HPDE6-E6E7 (cell line): ENCODE data around the gene TMEM178A.
"Not testable (repeated sequence)": the region's sequence is repeated elsewhere in the genome, so short reads cannot be mapped to it uniquely, and the experiment has no call there.

Experiments used
- DNase-seq: peaks from one replicate; pipeline ENCODE4 v3.0.0; 2011; ENCODE audit warnings: missing footprints; ENCODE audit errors: extremely low spot score

Gene TMEM178A

GRCh38 chr2:39665811-39666490 lies at the start of gene TMEM178A:
Gene TMEM178A (plus strand): TSS chr2:39665917. CDS start chr2:39665975, 58 bp downstream.
- no peak for DNase-seq

GRCh38 chr2:39618236-39618635 lies 47.5 kb upstream of the TMEM178A start:
- no peak for DNase-seq

- DNase-seq: no peak
These were observed 47.0 kb upstream of the TMEM178A start for GRCh38 chr2:39618736-39619135.

GRCh38 chr2:39620067-39620466 lies 45.6 kb upstream of the TMEM178A start:
- peak; percentile 52 for DNase-seq

- no peak for DNase-seq
These were observed 44.1 kb upstream of the TMEM178A start for GRCh38 chr2:39621596-39621995.

- DNase-seq: no peak
These were observed 42.9 kb upstream of the TMEM178A start for GRCh38 chr2:39622860-39623259.

GRCh38 chr2:39623917-39624316 lies 41.8 kb upstream of the TMEM178A start:
- no peak for DNase-seq

- no peak for DNase-seq
These were observed 40.4 kb upstream of the TMEM178A start for GRCh38 chr2:39625193-39625926.

GRCh38 chr2:39625927-39626270 lies 39.8 kb upstream of the TMEM178A start:
- no peak for DNase-seq

GRCh38 chr2:39628346-39628745 lies 37.4 kb upstream of the TMEM178A start:
- DNase-seq: not testable (repeated sequence)

- no peak for DNase-seq
These were observed 36.1 kb upstream of the TMEM178A start for GRCh38 chr2:39629646-39630045.

- DNase-seq: no peak
These were observed 34.5 kb upstream of the TMEM178A start for GRCh38 chr2:39631256-39631655.

GRCh38 chr2:39631718-39632117 lies 34.0 kb upstream of the TMEM178A start:
- DNase-seq: peak; percentile 9

- peak; percentile 7 for DNase-seq
These were observed 32.8 kb upstream of the TMEM178A start for GRCh38 chr2:39632876-39633275.

- DNase-seq: no peak
These were observed 29.4 kb upstream of the TMEM178A start for GRCh38 chr2:39636306-39636705.

- DNase-seq: no peak
These were observed 27.1 kb upstream of the TMEM178A start for GRCh38 chr2:39638581-39638980.

- no peak for DNase-seq
These were observed 25.6 kb upstream of the TMEM178A start for GRCh38 chr2:39640107-39640506.

GRCh38 chr2:39640681-39641080 lies 25.0 kb upstream of the TMEM178A start:
- DNase-seq: no peak

GRCh38 chr2:39641635-39642034 lies 24.1 kb upstream of the TMEM178A start:
- no peak for DNase-seq

GRCh38 chr2:39642051-39642718 lies 23.5 kb upstream of the TMEM178A start:
- no peak for DNase-seq

GRCh38 chr2:39645826-39646225 lies 19.9 kb upstream of the TMEM178A start:
- no peak for DNase-seq

- DNase-seq: no peak
These were observed 19.4 kb upstream of the TMEM178A start for GRCh38 chr2:39646267-39646666.
